Gastroesophageal sphincter (tissue), 3 donors: ENCODE results near the gene AP2M1.

ENCODE experiments used
- CTCF ChIP-seq, 4 experiments: fragments of 200-600 bp in 2 of 4; fragments of 450-650 bp in 2 of 4; sonication (generic) in 1 of 4; IDR thresholded peaks; one replicate each; pipeline ENCODE4 v1.5.1; 2017 to 2019; ENCODE audit warnings: antibody characterized with exemption in 4 of 4, mild to moderate bottlenecking in 2 of 4, moderate library complexity in 2 of 4
- POLR2A ChIP-seq, 2 donors: fragments of 450-650 bp; IDR thresholded peaks; one replicate each; pipeline ENCODE4 v1.6.1; 2017; ENCODE audit warnings: antibody characterized with exemption in 2 of 2, mild to moderate bottlenecking in 2 of 2, moderate library complexity in 1 of 2
- POLR2AphosphoS5 ChIP-seq: sonication (generic); formaldehyde crosslinking; IDR thresholded peaks from one replicate; pipeline ENCODE4 v1.6.1; 2017; ENCODE audit warnings: antibody characterized with exemption

GRCh38 chr3:184181596-184181995, 6.9 kb downstream of the AP2M1 start:
- TF ChIP-seq CTCF (IDR thresholded peaks at IDR 0.05) (no peak), POLR2A (IDR thresholded peaks at IDR 0.05) (no peak), POLR2AphosphoS5 (no peak)
